ENCODE data around the gene FAM114A2.

DNA sequence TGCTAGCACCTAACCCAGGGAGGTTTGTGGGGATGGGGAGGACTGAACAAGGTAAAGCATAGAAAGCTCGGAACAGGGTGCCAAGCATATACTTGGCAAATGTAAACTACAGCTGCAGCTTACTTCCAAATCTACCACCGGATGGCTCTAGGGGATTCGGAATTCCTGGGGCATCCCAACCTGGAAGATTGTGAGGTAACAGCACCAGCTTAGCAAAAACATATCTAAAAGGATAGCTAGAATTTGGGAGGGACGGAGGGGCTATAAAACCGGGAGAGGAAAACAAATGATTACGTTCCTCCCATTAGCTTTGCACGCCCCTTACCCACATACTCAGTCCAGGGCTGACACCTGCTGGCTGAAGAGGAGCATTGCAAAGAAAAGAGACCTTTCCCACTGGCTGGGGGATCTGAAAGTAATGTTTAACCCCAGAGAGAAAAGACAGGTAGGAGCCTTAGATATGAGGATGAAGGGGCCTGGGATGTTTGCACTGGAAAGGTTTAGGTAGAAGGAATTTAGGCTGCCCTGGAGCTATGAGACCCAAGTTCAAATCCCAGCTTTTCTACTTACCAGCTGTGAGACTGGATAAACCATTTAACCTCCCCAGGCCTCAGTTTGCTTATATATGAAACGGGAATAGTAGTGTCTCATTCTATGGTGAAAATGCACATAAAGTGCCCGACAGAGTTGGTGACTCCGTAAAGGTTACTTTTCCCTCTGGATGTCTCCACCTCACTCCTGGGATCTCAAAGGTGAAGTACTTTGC is 73.6 kb downstream of the FAM114A2 start:
- TF ChIP-seq, protein P1, sequence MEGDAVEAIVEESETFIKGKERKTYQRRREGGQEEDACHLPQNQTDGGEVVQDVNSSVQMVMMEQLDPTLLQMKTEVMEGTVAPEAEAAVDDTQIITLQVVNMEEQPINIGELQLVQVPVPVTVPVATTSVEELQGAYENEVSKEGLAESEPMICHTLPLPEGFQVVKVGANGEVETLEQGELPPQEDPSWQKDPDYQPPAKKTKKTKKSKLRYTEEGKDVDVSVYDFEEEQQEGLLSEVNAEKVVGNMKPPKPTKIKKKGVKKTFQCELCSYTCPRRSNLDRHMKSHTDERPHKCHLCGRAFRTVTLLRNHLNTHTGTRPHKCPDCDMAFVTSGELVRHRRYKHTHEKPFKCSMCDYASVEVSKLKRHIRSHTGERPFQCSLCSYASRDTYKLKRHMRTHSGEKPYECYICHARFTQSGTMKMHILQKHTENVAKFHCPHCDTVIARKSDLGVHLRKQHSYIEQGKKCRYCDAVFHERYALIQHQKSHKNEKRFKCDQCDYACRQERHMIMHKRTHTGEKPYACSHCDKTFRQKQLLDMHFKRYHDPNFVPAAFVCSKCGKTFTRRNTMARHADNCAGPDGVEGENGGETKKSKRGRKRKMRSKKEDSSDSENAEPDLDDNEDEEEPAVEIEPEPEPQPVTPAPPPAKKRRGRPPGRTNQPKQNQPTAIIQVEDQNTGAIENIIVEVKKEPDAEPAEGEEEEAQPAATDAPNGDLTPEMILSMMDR (conservative IDR thresholded peaks at IDR 0.05) = peak; percentile 93
- TF ChIP-seq ZFX (IDR thresholded peaks at IDR 0.05) = no peak

All from C4-2B (cell line).